Measurements from ENCODE around the gene SNX24. TPM values are rescaled to one million over a fixed set of nuclear protein-coding genes. Genes with fewer than 3 reads are reported as not detected.

Gene SNX24
- total RNA-seq, 4 donors from 2014 or later = 10.7 to 29.9 (median 16.1) TPM

- in situ Hi-C loops (cut with MboI; ENCODE audit: low pct_ligation_motif_present in 1 of 4, low pct_unique_long_range_greater_than_20kb in 1 of 4, low sequenced_read_pairs in 3 of 4) = no loop called here
- TF ChIP-seq POLR2AphosphoS5 (IDR thresholded peaks at IDR 0.05) (no peak), POLR2A (IDR thresholded peaks at IDR 0.05) (no peak), EP300 (IDR thresholded peaks at IDR 0.05; ENCODE audit: low read depth) (no peak), CTCF (IDR thresholded peaks at IDR 0.05) (no peak)
- WGBS, 2 donors (ENCODE audit: low coverage in 1 of 2) = 72 to 76% methylated on average over 2 of the region's 2 CpGs
- H3K36me3 ChIP-seq = no peaks in the 10 kb centered on the region
- no peak overlapping the region for H3K27ac ChIP-seq
- intact Hi-C loops (cut with DNase I; ENCODE audit: low total_unique reads) = no loop called here
- no peak overlapping the region for H3K4me3 ChIP-seq
- H3K9me3 ChIP-seq = peaks cover 0 to 8% of the 10 kb centered on the region in 2 donors
- H3K4me1 ChIP-seq = no peaks in the 10 kb centered on the region
- DNase-seq = no peak
- H3K27me3 ChIP-seq = no peaks in the 10 kb centered on the region
These were observed 205.8 kb downstream of the SNX24 start for GRCh38 chr5:123051206-123051605.

Small RNA genes lying within 50 kb of the gene (small RNA-seq; reads per million reads assigned to genes)
- 0 reads per million in 4 donors for gene RN7SL689P

Other genes starting within 250 kb of the SNX24 start
- gene SNX2, start 70.5 kb upstream of the SNX24 start, total RNA-seq = 100 to 1,000 TPM in 1 of 4 donors, 10 to 100 TPM in 3; 27.3 to 337 (median 69.6) TPM
- gene PPIC, start 191.1 kb downstream of the SNX24 start, total RNA-seq = 10 to 100 TPM; 10.1 to 58.0 (median 38.8) TPM
- gene PRDM6, start 243.6 kb downstream of the SNX24 start, total RNA-seq = 1 to 10 TPM; 1.2 to 4.0 (median 2.0) TPM